Measurements from ENCODE around the gene NSD2.

NSD2 gene

DNA sequence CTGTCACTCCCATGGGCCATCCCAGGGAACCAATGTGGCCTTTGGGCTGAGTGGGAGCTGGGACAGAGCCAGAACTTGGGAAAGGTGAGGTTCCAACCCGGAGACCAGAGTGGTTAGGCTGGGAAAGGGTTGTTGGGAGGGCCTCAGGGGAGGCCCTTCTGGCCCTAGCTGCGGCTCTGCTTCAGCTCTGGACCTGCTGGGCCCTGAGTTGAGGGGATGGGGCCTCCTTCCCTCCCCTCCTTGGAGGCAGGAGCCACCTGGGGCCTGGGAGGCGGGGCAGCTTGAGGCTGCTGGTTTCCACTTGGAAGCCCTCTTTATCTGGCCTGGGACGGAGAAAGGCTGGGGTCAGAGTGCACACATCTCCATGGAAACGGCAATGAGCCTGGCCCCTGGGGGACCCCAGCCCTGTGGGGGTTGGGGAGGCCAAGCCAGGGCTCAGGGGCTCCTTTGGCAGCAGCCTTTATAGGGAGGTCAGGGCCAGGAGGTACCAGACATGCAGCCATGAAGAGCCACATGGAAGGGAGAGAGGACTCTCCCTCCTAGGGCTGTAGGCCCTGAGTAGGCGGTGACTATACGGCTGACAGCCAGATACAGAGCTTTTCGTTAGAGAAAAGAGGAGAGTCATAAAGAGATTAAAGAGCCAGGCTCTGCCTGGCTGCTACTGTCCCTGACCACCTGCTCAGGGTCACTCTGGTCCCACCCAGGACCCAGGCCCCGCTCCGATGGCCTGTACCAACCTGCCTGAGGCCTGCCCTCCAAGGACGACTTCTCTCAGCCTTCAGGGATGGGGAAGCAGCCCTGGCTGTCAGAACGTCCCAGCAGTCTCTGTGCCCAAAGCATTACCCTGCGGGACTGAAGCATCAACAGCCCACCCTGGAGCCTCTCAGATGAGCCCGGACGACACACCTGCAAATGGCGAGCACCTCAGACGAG, 6.9 kb upstream of the NSD2 start:
- no peak for DNase-seq (ENCODE audit: low read depth)

DNA sequence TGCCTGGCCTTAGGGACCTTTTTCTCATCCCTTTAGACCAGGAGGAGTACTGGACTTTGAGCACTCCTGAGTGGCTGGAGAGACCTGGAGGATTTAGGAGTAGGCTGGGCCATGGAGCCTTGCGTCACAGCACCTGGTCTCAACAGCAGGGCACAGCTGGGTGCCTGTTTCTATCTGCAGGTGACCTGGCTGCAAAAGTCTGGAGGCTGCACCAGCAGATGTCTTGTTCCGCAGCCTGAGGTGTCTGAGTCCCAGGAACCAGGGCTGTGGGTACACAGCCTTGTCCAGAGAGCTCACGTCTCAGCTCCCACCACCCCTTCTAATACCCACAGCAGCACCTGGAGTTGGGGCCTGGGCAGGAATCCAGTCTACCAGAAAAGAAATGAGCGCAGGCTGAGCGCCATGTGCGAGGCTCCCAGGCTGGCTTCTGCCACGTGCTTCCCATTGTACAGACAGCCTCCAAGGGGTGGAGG, 5.0 kb upstream of the NSD2 start:
- no peak for DNase-seq (ENCODE audit: low read depth)

DNA sequence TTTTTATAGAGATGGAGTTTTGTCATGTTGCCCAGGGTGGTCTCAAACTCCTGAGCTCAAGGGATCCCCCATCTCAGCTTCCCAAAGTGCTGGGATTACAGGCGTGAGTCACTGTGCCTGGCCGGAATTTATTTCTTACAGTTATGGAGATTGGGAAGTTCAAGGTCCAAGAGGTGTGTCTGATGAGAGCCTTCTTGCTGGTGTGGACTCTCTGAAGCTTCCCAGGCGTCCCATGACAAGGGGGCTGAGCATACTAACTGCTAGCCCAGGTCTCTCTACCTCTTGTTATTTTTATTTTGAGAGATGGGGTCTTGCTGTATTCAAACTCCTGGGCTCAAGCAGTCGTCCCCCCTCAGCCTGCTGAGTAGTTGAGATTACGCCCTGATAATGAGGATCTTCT, 2.9 kb upstream of the NSD2 start:
- DNase-seq (ENCODE audit: low read depth) = no peak

DNA sequence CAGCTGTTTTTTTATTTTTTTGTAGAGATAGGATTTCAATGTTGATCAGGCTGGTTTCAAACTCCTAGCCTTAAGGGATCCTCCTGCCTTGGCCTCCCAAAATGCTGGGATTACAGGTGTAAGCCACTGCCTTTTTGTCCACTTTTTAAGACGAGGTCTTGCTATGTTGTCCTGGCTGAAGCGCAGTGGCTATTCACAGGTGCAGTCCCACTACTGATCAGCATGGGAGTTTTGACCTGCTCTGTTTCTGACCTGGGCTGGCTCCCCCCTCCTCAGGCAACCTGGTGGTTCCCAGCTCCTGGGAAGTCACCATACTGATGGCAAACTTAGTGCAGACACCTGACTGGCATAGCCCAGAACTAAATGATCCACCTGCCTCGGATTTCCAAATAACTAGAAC, 2.3 kb upstream of the NSD2 start:
- DNase-seq (ENCODE audit: low read depth) = no peak

DNA sequence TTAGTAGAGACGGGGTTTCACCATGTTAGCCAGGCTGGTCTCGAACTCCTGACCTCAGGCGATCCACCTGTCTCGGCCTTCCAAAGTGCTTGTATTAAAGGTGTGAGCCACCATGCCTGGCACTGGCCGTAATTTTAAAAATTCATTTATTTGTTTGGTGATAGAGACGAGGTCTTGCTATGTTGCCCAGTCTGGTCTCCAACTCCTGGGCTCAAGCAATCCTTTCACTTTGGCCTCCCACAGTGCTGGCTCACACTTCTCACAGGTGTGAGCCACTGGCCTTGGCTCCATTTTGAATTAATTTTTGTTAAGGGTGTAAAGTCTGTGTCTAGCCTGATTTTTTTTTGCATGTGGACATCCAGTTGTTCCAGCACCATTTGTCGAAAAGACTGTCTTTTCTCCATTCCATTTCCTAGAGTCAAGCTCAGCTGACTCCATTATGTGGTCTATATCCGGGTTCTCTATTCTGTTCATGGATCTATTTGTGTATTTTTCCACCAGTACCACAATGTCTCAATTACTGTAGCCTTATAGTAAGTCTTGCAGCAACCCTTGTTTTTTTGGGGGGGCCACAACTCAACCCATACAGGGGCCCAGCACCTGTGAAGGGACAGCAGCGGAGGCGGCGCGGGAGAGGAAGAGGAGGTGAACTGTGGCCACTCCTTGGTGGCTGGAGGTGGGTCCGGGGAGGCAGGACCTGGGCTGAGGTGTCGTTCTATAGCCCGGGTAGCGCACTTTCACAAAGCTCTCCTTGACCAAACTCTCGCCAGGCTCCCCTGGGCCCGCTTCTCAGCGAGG, 1.5 kb upstream of the NSD2 start:
- DNase-seq (ENCODE audit: low read depth) = no peak

DNA sequence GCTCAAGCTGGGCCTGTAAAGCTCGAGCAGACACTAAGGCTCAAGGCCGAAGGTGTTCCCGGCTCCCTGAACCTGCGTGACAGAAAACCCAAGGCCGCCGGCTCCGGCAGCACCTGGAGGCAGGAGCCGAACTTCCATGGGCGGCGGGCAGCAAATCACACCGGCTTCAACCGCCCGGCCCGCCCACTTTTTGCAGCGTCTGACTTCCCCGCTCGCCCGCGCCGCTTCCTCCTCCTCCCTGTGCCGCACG, 940 bp upstream of the NSD2 start:
- peak; percentile 78 for DNase-seq (ENCODE audit: low read depth)

DNA sequence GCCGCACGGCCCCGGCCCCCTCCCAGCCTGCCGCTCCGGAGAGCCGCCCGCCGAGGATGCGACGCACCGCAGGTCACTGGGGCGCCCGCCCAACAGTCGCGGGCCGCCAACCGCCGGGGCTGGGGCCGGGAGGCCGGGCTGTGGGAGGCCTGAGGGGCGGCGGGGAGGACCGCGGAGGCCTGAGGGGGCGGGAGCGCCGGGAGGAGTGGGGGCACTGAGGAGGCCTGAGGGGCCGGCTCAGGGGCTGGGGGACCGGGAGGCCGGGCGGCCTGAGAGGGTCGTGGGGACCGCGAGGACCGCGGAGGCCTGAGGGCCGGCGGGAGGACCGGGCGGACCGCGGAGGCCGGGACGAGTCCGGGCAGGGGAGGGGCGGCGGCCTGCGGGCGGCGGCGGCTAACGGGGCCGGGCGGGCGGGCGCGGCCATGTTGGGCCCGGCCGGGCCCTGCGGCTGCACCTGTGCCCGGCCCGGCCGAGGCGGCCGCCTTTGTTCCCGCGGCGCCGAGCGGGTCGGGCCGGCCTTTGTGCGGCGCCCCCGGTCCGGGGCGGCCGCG, 353 bp downstream of the NSD2 start:
- no peak for DNase-seq (ENCODE audit: low read depth)

DNA sequence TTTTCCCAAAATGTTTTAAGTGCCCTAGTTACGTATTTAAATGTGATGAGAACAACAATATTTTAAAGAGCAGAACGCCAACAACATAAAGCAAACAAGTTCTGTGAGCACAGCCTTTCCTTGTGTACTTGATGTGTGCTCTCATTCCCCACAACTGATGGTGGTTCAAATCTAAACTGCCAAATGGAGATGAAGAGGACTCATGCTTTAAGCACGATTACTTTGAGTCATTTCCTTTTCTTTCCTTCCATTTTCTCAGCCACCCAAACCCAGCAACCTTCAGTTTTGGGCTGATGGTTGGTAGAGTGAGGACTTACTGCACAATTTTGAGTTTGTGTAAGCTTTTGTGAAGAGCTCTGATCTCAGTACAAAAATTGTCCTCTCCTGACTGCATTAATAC, 1.7 kb downstream of the NSD2 start:
- no peak for DNase-seq (ENCODE audit: low read depth)

DNA sequence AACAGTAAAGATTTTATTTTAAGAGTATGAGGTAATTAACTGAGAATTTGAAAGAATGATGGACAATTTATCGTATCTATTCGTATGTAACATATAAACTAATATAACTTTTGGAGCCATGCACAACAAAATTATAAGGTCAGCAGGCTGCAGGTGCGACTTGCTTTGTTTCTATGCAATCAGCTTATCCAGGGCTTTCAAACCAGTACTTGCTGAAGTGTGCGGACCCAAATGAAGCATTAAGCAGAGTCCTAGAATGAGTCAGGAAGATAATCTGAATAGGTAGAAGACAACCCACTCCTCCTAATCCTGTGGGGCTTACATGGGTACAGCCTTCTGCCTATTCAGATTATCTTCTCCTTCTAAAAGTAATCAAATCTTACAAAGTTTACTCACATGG, 2.1 kb downstream of the NSD2 start:
- DNase-seq (ENCODE audit: low read depth) = no peak

DNA sequence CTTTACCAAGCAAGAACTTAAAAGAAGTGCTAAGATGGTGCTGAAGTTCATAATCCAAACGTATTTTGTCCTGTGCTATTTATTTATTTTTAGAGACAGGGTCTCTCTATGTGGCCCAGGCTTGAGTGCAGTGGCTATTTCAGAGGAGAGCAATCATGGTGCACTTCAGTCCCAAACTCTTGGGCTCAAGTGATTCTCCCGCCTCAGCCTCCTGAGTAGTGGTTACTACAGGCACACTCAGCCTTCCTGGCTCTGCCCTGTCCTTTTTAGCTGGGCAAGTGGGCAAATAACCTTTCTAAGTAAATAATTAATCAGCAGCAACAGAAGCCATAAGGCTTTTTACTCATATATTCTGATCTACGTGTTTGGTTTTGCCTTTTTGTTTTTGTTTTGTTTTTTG, 2.6 kb downstream of the NSD2 start:
- no peak for DNase-seq (ENCODE audit: low read depth)

DNA sequence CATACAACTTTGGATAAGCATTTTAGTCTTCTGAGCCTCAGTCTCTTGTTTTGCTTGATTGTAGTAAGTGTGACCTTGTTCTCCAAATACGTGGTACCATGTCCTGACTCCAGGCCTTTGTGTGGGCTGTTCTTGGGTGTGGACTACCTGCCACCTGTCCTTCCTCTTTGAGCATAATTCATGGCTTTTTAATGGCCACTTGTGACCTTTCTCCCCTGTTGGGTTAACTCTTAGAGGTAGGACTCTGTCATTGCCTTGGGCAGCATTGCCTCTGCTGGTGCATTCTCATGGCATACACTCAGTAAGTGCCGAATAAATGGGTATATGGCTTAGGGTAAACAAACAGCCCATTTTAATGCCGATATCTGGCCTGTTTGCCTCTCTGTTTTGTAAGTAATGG, 3.0 kb downstream of the NSD2 start:
- no peak for DNase-seq (ENCODE audit: low read depth)

DNA sequence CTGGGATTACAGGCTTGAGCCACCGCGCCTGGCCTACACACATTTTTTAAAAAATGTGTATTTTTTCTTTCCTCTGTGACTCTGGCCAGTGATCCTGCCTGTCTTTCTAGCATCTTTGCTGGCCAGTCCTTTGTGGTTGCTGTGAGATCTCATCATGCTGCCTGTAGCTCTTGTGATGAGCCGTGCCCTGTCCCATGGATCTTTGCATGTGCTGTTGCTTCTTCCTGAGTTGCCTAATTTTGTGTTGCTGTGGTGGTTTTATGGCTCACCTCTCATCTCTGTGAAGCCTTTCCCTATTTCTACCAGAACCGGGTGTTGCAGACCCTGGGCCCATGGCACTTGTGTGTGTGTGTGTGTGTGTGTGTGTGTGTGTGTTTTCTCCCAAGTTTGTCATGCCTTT, 8.3 kb downstream of the NSD2 start:
- DNase-seq (ENCODE audit: low read depth) = no peak

DNA sequence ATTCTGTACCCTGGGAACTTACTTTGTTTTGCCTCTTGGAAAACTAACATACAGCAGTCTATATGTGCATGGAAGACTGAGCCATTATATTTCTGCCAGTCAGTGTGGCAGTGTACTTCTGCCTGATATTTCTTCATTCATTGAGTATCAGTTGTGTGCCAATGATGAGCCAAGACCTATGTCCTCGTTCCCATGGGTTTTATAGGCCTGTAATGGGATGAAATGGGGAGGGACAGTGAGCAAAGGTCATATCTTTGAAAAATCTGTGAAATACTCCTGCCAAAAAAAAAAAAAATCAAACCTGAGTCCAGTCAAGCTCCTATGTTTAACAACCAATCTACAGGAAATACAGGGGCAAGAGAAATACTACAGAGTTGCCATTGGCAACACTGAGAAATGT, 9.1 kb downstream of the NSD2 start:
- no peak for DNase-seq (ENCODE audit: low read depth)

DNA sequence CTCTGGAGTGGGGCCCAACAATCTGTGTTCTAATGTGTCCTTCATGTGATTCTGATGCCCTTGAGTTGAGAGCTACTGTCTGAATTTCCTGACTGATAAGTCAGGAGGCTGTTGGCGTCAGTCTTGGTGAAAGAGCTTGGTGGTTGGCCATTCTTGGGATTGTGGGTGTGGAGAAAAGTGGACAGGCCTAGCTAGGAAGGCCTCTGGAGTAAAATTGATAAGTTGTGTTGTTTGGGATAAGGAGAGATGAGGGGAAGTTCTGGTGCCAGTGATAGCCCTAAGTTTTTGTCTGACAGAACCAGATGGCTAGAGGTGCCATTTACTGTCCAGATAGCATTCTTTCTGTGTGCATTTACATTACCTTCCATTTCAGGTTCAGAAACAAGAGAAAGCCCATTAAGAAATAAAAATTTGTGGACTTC, 11.7 kb downstream of the NSD2 start:
- DNase-seq (ENCODE audit: low read depth) = no peak

DNA sequence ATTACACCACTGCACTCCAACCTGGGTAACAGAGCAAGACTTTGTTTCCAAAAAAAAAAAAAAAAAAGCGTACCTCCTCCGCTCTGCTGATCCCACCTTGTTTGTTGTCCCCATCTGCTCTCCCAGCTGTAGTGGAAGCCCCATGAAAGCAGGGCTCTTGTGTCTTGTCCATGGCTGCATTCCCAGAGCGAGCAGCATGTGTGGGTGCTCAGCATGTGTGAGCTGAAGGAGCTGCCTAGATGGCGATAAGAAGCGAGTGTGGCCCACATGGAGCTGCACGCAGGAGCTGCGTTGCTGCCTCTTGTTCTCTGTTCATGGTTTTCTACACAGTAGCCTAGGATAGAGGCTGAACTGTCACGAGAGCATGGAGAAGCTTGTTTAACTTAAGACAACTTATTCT, 12.4 kb downstream of the NSD2 start:
- no peak for DNase-seq (ENCODE audit: low read depth)

DNA sequence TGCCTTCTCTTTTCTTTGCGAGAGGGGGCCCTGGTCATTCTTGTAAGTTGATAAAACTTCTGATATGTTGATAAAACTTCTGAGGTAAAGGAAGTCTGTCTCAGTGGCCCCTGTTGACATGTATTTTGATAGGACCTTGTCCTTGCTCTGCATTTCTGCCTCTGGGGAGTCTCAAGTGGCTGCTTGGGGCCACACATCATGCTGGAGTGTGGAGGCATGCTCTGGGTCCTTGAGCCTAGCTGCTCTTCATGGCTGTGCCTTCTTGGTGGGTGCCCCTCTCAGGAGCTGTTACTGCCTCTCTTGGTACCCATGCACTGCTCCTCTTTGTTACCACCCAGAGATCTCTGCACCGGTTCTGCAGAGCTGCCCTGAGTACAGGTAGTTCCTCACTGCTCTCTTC, 14.2 kb downstream of the NSD2 start:
- no peak for DNase-seq (ENCODE audit: low read depth)

DNA sequence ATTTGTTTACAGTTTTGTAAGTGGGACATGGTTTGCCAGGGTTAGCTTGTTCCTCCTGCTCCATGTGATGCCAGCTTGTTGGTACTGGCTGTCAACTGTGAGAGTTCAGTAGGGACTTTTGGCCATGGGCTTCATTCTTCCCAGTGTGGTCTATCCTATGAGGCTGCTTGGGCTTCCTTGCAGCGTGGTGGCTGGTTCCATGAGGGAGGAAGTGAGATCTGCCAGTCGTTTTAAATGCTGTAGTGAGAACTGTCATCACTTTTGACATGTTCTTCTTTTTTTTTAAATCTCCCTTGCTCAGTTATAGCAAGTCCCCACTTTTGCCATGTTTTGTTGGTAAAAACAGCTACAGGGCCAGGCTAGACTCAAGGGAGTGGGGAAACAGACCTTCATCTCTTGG, 15.9 kb downstream of the NSD2 start:
- DNase-seq (ENCODE audit: low read depth) = no peak

DNA sequence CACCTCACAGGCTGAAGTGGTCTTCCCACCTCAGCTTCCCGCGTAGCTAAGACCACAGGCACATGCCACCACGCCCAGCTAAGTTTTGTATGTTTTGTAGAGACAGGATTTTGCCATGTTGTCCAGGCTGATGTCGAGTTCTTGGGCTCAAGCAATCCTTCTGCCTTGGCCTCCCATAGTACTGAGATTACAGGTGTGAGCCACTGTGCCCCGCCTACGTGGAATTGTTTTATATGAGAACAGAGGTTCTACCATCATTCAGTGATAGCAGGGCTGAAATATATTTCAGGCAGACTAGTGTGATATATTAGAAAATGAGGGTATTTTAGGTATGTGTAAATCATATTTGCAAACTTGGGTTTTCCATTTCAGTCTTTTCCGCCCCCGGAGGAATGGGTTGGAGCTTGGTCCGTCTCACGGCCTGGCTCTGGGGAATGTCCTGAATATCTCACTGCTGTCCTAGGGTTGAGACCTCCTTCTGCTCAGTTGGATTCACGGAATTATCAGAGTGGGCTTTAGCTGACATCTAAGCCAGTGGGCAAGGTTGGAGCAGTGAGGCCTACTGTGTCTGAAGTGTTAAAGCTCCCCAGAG, 19.9 kb downstream of the NSD2 start:
- no peak for DNase-seq (ENCODE audit: low read depth)

DNA sequence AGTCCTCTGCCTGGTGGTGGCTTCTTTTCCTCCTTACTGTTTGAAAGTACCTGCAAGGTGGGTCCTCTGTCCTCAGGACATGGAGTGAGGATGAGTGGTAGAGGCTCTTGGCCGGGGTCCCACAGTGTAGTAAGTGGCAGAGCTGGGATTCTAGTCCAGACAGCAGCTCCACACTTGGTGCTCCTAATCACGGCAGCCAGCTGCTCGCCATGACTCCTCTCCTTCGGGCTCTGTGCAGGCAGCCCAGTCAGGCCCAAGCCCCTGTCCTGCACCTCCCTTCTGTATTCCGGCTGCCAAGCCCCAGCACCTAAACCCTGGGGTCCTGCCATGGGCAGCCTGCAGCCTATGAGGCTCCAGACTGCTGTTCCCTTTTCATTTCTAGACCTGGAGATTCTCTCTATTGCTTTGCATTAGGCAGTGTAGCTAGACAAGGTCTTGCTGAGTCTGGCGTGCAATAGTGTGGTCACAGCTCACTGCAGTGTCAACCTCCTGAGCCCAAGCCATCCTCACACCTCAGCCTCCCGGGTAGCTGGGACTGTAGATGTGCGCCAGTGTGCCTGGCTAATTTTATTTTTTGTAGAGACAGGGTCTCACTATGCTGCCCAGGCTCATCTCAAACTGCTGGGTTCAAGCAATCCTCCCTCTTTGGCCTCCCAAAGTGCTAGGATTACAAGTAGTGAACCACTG, 24.9 kb downstream of the NSD2 start:
- no peak for DNase-seq (ENCODE audit: low read depth)

DNA sequence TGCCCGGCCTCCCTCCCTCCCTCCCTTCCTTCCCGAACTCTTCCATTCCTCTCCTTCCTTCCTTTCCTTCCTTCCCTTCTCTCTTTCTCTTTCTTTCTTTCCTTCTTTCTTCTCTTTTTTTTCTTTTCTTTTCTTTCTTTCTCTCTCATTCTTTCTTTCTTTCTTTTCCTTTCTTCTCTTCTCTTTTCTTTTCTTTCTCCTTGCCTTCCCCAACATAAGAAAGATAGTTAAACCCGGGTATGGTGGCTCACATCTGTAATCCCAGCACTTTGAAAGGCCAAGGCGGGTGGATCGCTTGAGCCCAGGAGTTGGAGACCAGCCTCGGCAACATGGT, 25.4 kb downstream of the NSD2 start:
- no peak for DNase-seq (ENCODE audit: low read depth)

DNA sequence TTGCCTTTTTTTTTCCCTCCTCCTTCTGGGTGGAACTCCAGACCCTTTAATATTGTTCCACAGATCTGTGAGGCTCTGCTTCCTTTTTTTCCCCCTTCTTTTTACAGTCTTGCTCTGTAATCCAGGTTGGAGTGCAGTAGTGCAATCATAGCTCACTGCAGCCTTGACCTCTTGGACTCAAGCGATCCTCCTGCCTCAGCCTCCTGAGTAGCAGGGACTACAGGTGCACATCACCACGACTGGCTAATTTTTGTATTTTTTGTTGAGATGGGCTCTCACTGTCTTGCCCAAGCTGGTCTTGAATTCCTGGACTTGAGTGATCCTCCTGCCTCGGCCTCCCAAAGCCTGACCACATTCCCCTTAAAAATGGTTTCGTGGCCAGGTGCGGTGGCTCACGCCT, 26.8 kb downstream of the NSD2 start:
- DNase-seq (ENCODE audit: low read depth) = no peak

DNA sequence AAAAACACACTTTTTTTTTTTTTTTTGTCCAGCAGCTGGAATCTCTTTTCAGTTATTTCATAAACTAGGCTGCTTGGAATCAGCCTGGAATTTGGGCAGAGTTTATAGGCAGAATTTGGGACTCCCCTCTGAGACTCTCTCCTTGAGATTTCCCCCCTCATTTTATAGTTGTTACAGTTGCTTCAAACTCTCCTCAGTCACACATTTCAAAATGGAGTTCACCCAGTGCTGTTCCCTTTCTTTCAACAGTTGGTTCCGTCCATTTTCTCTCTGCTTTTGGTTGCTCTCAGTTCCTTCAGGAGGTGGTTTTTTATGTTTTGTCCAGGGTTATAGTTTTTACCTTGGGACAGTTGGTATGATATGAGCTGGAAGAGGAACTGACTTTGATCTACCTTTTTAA, 27.5 kb downstream of the NSD2 start:
- DNase-seq (ENCODE audit: low read depth) = no peak
